Endothelial cell of umbilical vein (primary cell): ENCODE results near the gene FXYD4. TPM values are rescaled to one million over a fixed set of nuclear protein-coding genes. Genes with fewer than 3 reads are reported as not detected.

Source experiments
- BruUV-seq: library from RNA; stranded (reverse); fragments of 400-500 nt; replicated peaks from 2 replicates; lab custom pipeline; 2021; lab: Mats Ljungman, UMichigan
- CTCF ChIA-PET: fragments of 300-600, 350-600 bp; sonication (Branson Sonifier 250); formaldehyde crosslinking; loops from one replicate; lab custom pipeline; 2021; ENCODE audit warnings: antibody characterized with exemption, inconsistent platforms; lab: Charles Lee
- POLR2A ChIA-PET: fragments of 300-600, 350-600 bp; sonication (Branson Sonifier 250); formaldehyde crosslinking; loops from one replicate; lab custom pipeline; 2021; ENCODE audit warnings: antibody characterized with exemption, inconsistent platforms; lab: Charles Lee
- DNase-seq: peaks from one replicate; pipeline ENCODE4 v3.0.0-alpha.2; 2011; ENCODE audit warnings: low read depth, low spot score
- FAIRE-seq: peaks from 2 replicates; lab custom pipeline; 2011; peaks lifted over from hg19 to GRCh38; lab: Jason Lieb, UNC
- H2AFZ ChIP-seq: 2 replicates; pipeline ENCODE4 v1.6.0; 2012; ENCODE audit warnings: low read depth, low read length, control low read depth, inconsistent platforms
- H3K27ac ChIP-seq: 2 replicates; pipeline ENCODE4 v1.5.1; 2011; ENCODE audit warnings: low read depth, mild to moderate bottlenecking, control low read depth, low read length, moderate library complexity; ENCODE audit not compliant: insufficient read depth
- H3K27me3 ChIP-seq, 2 experiments: 2 replicates each; pipeline versions ENCODE4 v1.6.0 to v1.6.1; 2011; ENCODE audit warnings: low read length in 2 of 2, mixed read lengths in 1 of 2; ENCODE audit not compliant: control insufficient read depth in 2 of 2, insufficient read depth in 2 of 2
- H3K36me3 ChIP-seq, 2 experiments: 2 replicates in 1 of 2; 3 replicates in 1 of 2; pipeline ENCODE4 v1.5.1; 2011; ENCODE audit warnings: low read length in 2 of 2, mild to moderate bottlenecking in 1 of 2, moderate library complexity in 1 of 2; ENCODE audit not compliant: control insufficient read depth in 2 of 2, insufficient read depth in 2 of 2; ENCODE audit errors: extremely low read depth in 1 of 2
- H3K4me1 ChIP-seq: 3 replicates; pipeline ENCODE4 v1.5.1; 2011; ENCODE audit warnings: mild to moderate bottlenecking, low read length; ENCODE audit not compliant: control insufficient read depth, insufficient read depth; ENCODE audit errors: extremely low read depth
- H3K4me2 ChIP-seq: 2 replicates; pipeline ENCODE4 v1.6.1; 2011; ENCODE audit warnings: low read length, control low read depth, mixed read lengths; ENCODE audit not compliant: insufficient read depth
- H3K4me3 ChIP-seq, 3 experiments: fragments of 200-600 bp in 1 of 3; sonication (generic), shearing (Covaris generic) in 1 of 3; replicated peaks in 1 of 3; 2 replicates each; pipeline ENCODE4 v1.5.1; 2011 to 2016; ENCODE audit warnings: control low read depth in 3 of 3, low read length in 3 of 3, mild to moderate bottlenecking in 2 of 3, inconsistent platforms in 1 of 3, low read depth in 1 of 3, moderate library complexity in 1 of 3; ENCODE audit not compliant: insufficient read depth in 1 of 3
- H3K79me2 ChIP-seq: 2 replicates; pipeline ENCODE4 v1.6.0; 2012; ENCODE audit warnings: low read length, inconsistent platforms; ENCODE audit not compliant: control insufficient read depth, insufficient read depth
- H3K9ac ChIP-seq: replicated peaks from 2 replicates; pipeline ENCODE3; 2011; ENCODE audit warnings: low read length, control low read depth; ENCODE audit not compliant: insufficient read depth; ENCODE audit errors: extremely low read depth
- H3K9me1 ChIP-seq: replicated peaks from 3 replicates; pipeline ENCODE4 v1.6.0; 2011; ENCODE audit warnings: mild to moderate bottlenecking, low read length; ENCODE audit not compliant: control insufficient read depth, insufficient read depth; ENCODE audit errors: extremely low read depth
- H3K9me3 ChIP-seq: replicated peaks from 2 replicates; pipeline ENCODE4 v1.5.1; 2012; ENCODE audit warnings: low read length, inconsistent platforms; ENCODE audit not compliant: control insufficient read depth, insufficient read depth
- H4K20me1 ChIP-seq: replicated peaks from 2 replicates; pipeline ENCODE3; 2011; ENCODE audit warnings: mild to moderate bottlenecking, low read length; ENCODE audit not compliant: control insufficient read depth, insufficient read depth; ENCODE audit errors: extremely low read depth
- CTCF ChIP-seq, 2 donors: IDR thresholded peaks; 1 replicate in 1 of 2; 2 replicates in 1 of 2; pipeline ENCODE4 v1.5.1; 2011; ENCODE audit warnings: low read length in 2 of 2, mild to moderate bottlenecking in 2 of 2, moderate library complexity in 2 of 2, control low read depth in 1 of 2, inconsistent platforms in 1 of 2, low read depth in 1 of 2; ENCODE audit not compliant: insufficient read depth in 1 of 2; ENCODE audit errors: extremely low read depth in 1 of 2
- EZH2 ChIP-seq: IDR thresholded peaks from 2 replicates; pipeline ENCODE4 v1.6.1; 2012; ENCODE audit warnings: borderline replicate concordance, low read depth, mild to moderate bottlenecking, moderate library complexity, low read length, inconsistent platforms; ENCODE audit not compliant: severe bottlenecking
- FOS ChIP-seq: IDR thresholded peaks from 2 replicates; pipeline ENCODE4 v1.6.1; 2011; ENCODE audit warnings: mild to moderate bottlenecking, low read length, moderate library complexity, borderline replicate concordance; ENCODE audit not compliant: insufficient read depth
- GATA2 ChIP-seq: IDR thresholded peaks from 2 replicates; pipeline ENCODE4 v1.7.0; 2011; ENCODE audit warnings: low read depth, mild to moderate bottlenecking, moderate library complexity, mixed read lengths, low read length; ENCODE audit not compliant: insufficient read length, insufficient read depth
- JUN ChIP-seq: IDR thresholded peaks from 2 replicates; pipeline ENCODE4 v1.6.1; 2011; ENCODE audit warnings: borderline replicate concordance, low read depth; ENCODE audit not compliant: insufficient read length, insufficient read depth
- MAX ChIP-seq: IDR thresholded peaks from 2 replicates; pipeline ENCODE4 v1.6.1; 2011; ENCODE audit not compliant: insufficient read depth, insufficient read length
- MYC ChIP-seq: IDR thresholded peaks from one replicate; pipeline ENCODE4 v1.6.1; 2011; ENCODE audit warnings: mild to moderate bottlenecking, low read depth, low read length
- POLR2A ChIP-seq: IDR thresholded peaks from 2 replicates; pipeline ENCODE4 v1.6.1; 2012; ENCODE audit warnings: low read depth, mild to moderate bottlenecking, control low read depth, low read length
- POLR2AphosphoS5 ChIP-seq: IDR thresholded peaks from 2 replicates; pipeline ENCODE4 v1.6.1; 2012; ENCODE audit warnings: low read depth, mild to moderate bottlenecking, control low read depth, low read length, moderate library complexity; ENCODE audit not compliant: insufficient read depth
- dilution Hi-C: fragments of 300-500 bp; cut with MboI; formaldehyde crosslinking; loops from one replicate; pipeline ENCODE4 v1.15.0; 2019; ENCODE audit warnings: low sequenced_read_pairs; ENCODE audit not compliant: extremely low pct_ligation_motif_present
- intact Hi-C: fragments of 100-400 bp; cut with micrococcal nuclease; formaldehyde crosslinking; loops from one replicate; pipeline ENCODE4 v1.10.0; 2022
- polyA plus RNA-seq, 4 experiments: library from polyadenylated mRNA; depleted of rRNA in 3 of 4; stranded (reverse) in 3 of 4; unstranded in 1 of 4; fragments of >200 nt; gene quantifications; 2 replicates each; pipeline versions ENCODE4 v1.2.1 to v1.2.3, GENCODE V29; 2011 to 2012; ENCODE audit warnings: missing spikeins in 1 of 4
- total RNA-seq: library from RNA; stranded (reverse); gene quantifications from 2 replicates; pipeline ENCODE4 v1.2.3, GENCODE V29; 2021

FXYD4 gene
- total and polyA plus RNA-seq, 2 donors (not counting 3 experiments of a cell fraction or from before 2014, with no cell fraction given) = not detected

GRCh38 chr10:43324876-43325275, 46.6 kb upstream of the FXYD4 start:
- no peak overlapping the region for H3K4me3 ChIP-seq
- no TSS peak for BruUV-seq
- H3K4me2 ChIP-seq = no peak overlapping the region
- no peaks in the 10 kb centered on the region for H3K36me3 ChIP-seq
- H2AFZ ChIP-seq = no peak overlapping the region
- TF ChIP-seq GATA2 (no peak), POLR2A (no peak), CTCF (IDR thresholded peaks at IDR 0.05; ENCODE audit: extremely low read depth in 1 of 2, insufficient read depth in 1 of 2, low read depth in 1 of 2, low read length in 2 of 2) (no peak), EZH2 (no peak), FOS (no peak), JUN (no peak)
- H4K20me1 ChIP-seq = no peaks in the 10 kb centered on the region
- ChIA-PET POLR2A (no interaction called here), CTCF (no interaction called here)
- no peak for DNase-seq
- no peaks in the 10 kb centered on the region for H3K27me3 ChIP-seq
- no peak overlapping the region for H3K27ac ChIP-seq
- no peaks in the 10 kb centered on the region for H3K9me3 ChIP-seq
- H3K4me1 ChIP-seq = peaks cover 2% of the 10 kb centered on the region
- H3K79me2 ChIP-seq = no peaks in the 10 kb centered on the region
- no peak for FAIRE-seq
- dilution Hi-C loops = no loop called here
- no peaks in the 10 kb centered on the region for H3K9me1 ChIP-seq
- intact Hi-C loops = no loop called here
- no peak overlapping the region for H3K9ac ChIP-seq

GRCh38 chr10:43327171-43327570, 44.3 kb upstream of the FXYD4 start:
- Histone ChIP-seq H3K79me2 (no peaks in the 10 kb centered on the region), H3K27ac (no peak overlapping the region), H3K4me1 (peaks cover 2% of the 10 kb centered on the region), H3K9me1 (no peaks in the 10 kb centered on the region), H3K4me3 (no peak overlapping the region), H3K36me3 (no peaks in the 10 kb centered on the region), H2AFZ (no peak overlapping the region), H3K4me2 (no peak overlapping the region), H4K20me1 (no peaks in the 10 kb centered on the region), H3K9me3 (no peaks in the 10 kb centered on the region), H3K27me3 (no peaks in the 10 kb centered on the region), H3K9ac (no peak overlapping the region)
- POLR2A ChIA-PET = no interaction called here
- dilution Hi-C loops (no loop called here), intact Hi-C loops (no loop called here)
- BruUV-seq = no TSS peak
- FAIRE-seq = no peak
- CTCF ChIA-PET = interaction anchor here (1.1 kb wide), 1 partner anchor 9 kb away, joined by 4 read pairs; no protein-coding TSS in a partner anchor
- no peak for DNase-seq
- TF ChIP-seq JUN = no peak
- no peak for TF ChIP-seq POLR2A
- no peak for TF ChIP-seq CTCF (IDR thresholded peaks at IDR 0.05; ENCODE audit: extremely low read depth in 1 of 2, insufficient read depth in 1 of 2, low read depth in 1 of 2, low read length in 2 of 2)
- TF ChIP-seq FOS = no peak
- no peak for TF ChIP-seq MAX
- no peak for TF ChIP-seq MYC
- no peak for TF ChIP-seq POLR2AphosphoS5
- no peak for TF ChIP-seq GATA2
- TF ChIP-seq EZH2 = no peak
